ENCODE results near the gene HIGD2A.

HIGD2A gene

DNA sequence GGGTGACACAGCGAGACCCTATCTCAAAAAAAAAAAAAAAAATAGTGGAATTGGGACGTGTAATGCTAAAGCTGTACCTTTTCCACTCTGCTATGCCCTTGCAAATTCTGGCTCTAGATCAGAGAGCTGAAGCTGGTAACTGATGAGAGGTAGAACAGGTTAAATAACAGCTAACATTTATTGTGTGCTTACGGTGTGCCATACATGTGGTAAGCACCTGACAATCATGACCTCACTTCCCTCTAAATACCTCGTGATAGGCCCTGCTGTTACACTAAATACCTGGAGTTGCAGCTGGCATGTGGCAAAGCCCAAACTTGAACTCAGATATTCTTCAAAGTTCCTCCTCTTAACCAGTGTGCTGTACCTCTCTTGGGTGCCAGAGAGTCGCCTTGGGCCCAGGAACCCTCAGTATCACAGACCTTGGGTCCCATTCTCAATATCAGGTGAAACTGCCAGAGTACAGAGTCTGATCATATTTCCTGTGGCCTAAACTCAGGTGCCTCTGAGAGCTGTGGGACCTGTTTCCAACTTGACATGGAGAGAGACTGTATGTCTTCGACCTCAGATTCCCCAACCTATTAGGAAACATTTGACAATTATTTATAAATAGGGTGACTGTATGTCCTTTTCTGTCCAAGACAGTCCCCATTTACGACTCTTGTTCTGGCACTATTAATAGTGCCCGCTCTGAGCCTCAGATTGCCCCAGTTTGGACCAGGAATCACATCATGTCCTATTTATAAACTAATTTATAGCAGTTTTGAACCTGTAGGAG lies 18.4 kb upstream of the HIGD2A start:
- no peak for DNase-seq

DNA sequence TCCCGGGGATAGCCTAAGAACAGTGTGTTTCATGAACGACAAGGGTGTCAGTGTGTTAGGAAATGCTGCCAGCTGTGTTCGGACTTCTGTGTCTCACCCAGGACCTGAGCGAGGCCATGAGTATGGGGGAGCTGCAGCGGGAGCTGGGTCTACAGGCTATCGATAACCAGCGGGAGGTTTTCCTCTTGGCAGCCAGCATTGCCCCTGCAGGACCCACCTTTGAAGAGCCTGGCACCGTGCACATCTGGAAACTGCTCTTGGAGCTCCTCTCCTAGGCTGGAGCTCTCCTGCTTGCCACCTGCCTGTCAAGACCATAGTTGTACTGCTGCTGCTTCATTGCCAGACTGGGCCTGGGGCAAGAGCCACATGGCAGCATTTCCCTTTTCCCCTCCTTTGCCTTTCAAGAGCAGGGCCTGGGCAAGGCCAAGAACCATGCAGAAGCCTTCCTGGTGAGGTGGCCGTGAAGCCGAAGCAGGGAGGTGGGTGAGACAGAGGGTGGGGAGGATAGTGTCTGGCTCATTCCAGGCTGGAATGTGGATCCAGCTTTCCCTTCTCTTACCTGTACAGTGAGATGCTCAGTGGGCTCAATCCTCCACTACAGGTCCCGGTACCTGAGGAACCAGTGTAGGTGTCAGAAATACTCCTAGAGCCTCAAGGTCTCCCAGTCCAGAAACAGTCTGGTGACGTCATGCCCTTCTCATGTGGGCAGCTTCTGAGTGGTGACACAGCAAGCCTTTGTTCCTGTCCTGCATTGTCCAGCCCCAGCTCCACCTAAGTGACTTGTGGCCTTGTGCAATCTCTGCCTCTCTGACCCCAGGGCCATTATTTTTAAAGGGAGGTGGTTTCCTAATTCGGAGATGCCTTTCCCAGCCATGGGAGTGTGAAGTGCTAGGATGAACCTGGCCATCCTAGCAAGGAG lies 16.7 kb upstream of the HIGD2A start:
- no peak for DNase-seq

DNA sequence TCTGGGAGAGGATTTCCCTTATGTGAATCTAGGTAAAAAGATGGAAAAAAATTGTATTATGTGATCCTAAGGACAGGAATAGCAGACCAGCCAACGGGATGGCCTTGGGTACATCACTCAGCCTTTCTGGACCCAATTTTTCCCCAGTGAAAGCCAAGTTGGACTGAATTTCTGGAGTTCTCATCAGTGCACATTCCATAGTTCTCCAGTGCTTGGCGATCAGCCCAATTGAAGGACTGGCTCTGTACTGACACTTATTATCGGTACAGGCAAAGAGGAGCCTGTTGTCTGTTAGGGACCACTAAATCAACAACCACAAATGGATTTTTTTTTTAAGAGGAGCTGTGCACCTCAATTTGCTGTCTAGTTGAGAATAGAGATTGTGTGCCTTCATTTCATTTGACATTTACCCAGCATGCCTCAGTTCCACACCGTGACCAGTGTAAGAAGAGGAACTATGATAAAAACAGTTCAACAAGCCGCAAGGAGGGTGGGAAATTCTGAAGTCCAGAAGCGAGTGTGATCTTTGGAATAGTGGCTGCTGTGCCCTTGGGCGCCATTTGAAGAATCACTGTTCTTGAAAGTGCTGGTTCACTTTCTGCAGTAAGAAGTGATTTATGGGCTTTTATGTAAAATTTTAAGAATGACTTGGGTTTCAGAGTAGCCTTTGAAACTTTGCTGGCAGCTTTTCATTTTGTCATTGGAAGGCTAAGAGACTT lies 15.3 kb upstream of the HIGD2A start:
- no peak for DNase-seq

DNA sequence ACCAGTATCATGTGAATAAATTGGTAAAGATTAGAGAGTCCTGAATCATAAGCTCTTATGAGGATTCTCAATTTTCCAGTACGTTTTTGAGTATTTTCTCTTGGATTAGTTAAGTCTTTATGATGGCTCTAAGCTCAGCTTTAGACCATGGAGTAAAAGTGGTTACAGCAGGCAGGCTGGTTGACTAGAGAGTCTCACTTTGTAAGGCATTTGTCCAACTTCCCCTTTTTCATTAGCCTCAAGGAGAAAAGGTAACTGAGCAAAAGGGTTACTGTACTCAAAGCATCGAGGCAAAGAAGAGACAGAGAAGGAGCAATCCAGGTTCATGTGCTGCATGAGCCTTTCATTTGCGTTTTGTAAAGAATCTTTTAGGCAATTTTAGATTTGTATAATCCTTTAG lies 8.7 kb upstream of the HIGD2A start:
- no peak for DNase-seq

DNA sequence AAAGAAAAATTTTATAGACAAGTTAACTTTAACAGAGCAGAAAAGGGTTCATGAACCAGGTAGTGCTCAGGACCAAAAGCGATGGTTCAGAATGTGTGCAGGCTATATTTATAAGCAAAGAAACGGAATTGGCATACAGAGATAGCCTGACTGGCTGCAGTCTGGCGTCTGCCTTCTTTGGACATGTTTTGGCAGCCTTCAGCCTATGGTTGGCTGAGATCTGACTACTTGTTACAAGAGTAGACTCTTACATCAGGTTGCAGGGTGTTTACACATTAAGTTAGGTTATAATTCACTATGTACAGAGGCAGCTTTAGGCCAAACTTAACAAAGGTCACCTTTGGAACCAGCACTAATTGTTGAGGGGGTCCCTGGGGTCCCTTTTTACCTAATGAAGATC lies 7.1 kb upstream of the HIGD2A start:
- DNase-seq = no peak

DNA sequence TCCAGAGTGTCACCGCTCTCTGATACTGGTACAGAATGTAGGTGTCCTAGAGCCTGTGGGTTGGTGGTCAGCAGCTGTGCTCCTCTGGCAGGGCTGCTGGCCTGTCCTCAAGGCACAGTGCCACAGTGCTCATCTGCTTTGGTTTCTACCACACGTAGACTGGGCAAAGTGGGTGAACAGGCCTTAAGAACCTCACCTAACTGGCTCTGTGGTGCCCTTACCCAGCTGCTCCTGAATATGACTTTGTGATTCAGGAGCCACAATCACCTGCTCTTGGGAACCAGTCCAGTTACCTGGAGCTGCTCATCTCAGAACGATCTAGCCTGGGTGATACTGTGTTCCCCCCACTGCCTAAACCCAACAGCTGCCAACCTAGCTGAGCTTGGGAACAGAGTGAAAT lies 6.6 kb upstream of the HIGD2A start:
- DNase-seq = no peak

DNA sequence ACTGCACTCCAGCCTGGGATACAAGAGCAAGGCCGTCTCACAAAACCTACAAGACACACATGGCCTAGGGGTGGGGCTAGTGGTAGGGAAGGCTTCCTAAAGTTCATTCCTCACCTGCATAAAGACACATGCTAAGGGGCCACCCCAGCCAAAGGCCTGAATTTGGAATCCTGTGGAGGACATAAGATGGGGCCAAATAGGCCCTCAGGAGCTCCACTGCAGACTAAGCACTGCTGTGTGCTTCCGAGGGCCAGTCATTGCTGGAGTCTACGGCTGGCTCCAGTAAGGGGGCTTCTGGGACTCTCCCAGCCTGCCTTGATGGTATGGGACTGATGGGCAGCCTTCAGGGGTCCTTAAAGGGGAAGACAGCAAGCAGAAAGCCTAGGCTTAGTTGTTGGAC lies 5.8 kb upstream of the HIGD2A start:
- DNase-seq = no peak

DNA sequence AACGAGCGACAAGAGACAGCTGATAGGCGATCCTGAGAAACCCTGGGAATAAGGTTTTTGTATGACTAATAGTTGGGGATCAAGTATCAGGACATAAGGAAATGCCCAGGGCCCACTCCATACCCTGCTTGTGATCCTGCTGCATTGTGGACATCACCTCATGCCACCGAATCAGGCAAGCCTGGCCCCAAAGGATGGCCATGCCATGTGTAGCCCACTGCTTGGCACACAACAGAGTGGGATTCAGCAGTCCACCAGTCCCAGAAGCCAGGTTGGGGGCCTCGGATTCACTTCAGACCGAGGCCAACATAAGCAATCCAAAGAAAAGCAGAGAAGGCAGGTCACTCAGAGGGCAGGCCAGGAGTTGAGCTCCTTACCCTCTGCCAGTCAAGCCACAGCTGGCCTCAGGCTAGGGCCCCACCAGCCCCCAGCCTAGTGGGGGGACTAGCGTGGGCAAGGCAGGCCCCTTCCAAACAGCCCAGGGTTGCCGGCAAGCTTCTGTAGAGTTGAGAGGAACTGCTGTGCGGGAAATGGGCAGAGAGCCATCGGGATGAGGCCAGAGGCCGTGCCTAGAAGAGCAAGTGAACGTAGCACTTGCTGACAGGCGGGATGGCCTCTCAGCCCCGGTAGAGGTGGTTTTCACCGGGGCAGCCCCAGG lies 5.2 kb upstream of the HIGD2A start:
- no peak for DNase-seq

DNA sequence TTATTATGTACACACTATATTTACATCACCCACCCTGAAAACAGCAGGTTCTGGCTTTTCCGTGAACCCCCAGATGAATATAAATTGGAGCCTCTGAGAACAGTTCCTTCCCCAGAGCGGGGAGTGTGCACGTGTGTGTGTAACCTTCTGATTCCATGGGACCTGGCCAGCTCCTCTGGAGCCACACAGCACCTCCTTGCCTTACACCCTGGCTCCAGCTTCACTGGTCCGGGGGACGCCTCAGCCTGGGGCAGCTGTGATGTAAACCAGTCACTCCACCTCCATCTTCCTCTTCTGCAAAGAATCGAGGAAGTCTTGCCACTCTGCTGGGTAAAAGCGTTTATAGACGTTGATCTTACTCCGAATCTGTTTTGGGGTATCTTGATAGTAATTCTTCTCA lies 4.6 kb upstream of the HIGD2A start:
- no peak for DNase-seq

DNA sequence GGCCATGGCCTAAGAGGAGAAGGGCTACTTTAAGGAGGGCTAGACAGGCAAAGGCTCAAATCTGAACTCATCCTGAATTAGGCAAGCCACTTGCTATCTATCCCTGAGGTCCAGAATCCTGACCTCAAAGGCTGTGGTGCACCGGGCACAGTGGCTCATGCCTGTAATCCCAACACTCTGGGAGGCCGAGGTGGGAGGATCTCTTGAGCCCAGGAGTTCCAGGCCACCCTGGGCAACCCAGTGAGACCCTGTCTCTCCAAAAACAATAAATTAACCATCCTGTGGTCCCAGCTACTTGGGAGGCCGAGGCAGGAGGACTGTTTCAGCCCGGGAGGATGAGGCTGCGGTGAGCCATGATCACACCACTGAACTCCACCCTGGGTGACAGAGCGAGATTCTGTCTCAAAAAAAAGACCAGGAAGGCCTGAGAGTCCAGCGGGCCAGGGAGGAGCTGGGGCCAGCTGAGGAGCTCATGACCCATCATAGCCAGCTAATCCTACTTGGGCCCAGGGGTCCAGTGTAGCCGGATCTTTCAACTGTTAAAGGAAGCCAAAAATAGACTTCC lies 4.1 kb upstream of the HIGD2A start:
- no peak for DNase-seq

DNA sequence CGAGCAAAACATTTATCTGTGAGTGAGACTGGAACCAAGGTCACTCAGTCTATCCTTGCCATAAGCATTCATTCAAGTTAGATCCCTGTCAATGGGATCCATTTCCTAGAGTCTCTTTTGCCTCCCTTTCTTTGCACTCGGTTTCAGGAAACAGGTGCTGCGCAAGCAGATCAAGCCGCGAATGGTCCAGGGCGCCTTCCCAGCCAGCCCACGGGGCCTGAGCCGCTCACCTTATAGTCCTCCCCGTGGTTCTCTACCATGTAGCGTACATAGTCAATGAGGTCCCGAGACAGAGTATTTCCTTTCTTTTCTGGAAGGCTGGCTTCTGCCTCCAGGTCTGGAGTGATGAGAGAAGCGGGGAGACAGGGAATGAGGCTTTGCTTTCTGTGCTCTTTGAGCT lies 3.6 kb upstream of the HIGD2A start:
- DNase-seq = no peak

DNA sequence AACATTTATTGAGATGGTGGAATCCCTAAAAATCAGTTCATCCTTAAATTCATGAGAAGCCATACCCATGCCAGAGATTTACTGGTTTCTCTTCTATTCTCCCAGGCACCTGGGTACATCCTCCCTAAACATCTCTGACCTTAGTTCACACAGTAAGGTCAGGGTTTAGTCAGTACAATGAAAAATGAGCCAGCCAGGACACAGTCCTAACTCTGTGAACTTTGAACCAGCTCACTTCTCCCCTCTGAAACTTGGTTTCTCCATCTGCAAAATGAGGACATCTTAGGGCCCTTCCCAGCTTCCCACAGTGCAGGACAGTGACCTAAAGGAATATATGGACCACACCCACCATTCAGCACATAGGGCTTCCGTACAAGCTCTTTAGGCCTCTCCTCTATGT lies 2.1 kb upstream of the HIGD2A start:
- DNase-seq = no peak

DNA sequence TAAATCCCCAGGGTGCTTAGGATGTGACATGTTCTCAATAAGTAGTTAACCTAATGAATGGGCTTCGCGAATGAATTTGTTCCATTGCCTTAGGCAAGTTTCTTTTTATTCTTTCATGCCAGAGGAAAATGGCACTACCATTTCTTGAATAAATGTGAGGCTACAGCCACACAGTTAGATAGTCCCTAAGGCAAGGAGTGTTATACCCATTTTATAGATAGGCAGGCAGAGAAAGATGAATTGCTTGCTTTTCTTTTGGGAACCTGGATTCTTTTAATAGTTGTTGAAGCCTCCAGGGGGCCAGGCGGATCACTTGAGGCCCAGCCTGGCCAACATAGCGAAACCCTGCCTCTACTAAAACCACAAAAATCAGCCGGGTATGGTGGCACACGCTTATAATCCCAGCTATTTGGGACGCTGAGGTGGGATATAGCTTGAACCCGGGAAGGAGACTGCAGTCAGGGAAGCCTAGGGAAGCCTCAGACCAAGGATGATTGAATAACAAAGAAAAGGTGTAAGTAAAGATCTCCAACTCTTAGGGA lies 1.1 kb upstream of the HIGD2A start:
- no peak for DNase-seq

DNA sequence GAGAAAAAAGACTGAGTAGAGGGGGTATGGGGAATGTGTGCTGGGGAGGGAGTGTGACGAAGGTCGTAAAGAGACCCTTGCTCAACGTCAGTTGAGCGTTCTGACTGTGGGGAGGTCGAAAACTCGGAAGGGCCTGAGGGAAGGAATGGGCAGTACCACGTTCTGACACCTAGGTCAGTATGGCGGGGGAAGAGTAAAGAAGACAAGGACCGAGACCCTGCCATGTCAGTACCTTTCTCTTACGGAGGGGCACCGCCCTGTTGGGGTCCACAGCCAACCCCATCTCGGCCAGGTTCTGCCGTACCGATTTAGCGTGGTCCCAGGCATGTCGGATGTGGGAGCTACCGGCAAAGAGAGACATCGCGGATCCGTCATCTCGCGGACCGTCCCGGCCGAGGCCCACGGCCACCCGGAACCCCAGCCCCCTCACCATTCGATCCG lies 528 bp upstream of the HIGD2A start:
- no peak for DNase-seq

DNA sequence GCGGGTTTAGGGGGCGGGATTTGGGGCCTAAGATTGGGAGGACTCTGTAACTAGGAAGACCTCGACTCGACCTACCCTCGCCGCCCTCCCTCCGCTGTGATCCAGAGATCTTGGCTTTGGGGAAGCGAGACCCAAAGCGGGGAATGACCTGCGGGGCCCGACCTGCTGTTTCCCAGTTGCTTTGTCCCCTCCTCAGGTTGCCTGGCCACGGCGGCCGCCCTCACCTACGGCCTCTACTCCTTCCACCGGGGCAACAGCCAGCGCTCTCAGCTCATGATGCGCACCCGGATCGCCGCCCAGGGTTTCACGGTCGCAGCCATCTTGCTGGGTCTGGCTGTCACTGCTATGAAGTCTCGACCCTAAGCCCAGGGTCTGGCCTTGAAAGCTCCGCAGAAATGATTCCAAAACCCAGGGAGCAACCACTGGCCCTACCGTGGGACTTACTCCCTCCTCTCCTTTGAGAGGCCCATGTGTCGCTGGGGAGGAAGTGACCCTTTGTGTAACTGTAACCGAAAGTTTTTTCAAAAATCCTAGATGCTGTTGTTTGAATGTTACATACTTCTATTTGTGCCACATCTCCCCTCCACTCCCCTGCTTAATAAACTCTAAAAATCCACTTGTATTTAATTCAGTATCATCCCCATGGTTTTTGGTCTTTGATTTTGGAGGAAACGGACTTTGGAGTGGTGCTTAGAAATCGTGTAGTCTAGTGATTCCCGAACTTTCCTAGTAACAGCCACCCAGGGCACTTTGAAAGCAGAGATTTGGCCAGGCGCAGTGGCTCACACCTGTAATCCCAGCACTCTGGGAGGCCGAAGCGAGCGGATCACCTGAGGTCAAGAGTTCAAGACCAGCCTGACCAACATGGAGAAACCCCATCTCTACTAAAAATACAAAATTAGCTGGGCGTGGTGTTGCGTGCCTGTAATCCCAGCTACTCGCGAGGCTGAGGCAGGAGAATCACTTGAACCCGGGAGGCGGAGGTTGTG lies 878 bp downstream of the HIGD2A start:
- peak; percentile 65 for DNase-seq

DNA sequence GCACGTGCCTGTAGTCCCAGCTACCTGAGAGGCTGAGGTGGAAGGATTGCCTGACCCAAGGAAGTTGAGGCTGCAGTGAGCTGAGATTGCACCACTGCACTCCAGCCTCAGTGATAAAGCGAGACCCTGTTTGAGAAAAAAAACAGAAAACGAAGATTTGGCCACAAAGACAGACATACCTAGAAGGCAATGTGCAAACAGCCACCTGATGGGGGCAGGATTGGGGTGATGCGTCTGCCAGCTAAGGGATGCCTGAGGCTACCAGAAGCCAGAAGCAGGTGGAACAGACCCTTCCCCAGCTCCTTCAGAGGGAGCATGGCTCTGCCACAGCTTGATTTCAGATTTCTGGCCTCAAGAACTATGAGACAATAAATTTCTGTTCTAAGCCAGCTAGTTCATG lies 2.9 kb downstream of the HIGD2A start:
- no peak for DNase-seq

DNA sequence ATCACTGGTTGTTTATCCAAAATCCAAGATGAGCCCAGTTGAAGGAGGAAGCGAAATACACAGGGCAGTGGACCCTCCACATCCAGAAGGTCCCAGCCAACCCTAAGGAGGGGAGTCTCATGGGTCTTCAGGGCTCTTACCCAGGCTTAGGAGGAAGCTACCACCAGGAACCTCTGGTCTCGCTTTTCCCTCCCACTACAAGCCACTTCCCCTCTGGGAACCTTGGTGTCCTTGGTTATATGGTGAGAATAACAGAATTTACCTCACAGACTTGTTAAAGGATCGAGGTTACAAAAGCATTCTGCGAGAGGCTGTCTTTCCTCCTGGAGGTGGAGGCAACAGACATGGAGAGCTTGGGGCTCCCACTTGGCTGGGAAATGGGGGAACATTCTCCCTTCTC lies 3.4 kb downstream of the HIGD2A start:
- no peak for DNase-seq

DNA sequence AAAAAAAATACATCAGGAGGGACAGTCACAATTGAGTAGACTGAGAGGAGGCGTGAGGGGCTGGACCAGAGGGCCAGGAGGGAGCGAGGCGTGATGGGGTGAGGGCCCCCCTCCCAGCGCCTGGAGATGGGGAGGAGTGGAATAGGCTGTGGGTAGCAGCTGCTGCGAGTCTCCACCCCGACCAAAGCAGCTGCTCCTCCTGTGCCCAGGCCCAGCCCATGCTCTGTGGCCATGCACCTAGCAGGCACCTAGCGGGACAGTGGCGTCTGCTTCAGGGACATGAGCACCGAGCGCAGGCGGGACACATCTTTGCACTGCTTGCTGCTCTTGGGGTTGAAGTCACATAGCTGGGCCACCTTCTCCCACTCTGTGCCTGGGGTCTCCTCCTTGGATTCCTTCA lies 4.0 kb downstream of the HIGD2A start:
- no peak for DNase-seq

DNA sequence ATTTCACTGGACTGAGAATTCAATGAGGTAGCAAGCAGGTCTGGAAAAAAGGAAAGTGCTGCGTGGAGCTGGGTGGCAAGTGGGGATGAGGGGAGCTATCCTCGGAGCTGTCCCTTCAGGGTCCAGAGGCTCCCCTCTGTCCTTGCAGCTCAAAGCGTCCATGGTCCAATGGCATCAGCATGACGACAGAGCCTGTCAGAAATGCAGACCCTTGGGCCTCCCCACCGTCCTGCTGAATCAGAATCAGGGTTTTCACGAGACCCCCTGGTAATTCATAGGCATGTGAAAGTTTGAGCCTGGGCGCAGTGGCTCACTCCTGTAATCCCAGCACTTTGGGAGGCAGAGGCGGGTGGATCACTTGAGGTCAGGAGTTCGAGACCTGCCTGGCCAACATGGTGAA lies 5.5 kb downstream of the HIGD2A start:
- no peak for DNase-seq

DNA sequence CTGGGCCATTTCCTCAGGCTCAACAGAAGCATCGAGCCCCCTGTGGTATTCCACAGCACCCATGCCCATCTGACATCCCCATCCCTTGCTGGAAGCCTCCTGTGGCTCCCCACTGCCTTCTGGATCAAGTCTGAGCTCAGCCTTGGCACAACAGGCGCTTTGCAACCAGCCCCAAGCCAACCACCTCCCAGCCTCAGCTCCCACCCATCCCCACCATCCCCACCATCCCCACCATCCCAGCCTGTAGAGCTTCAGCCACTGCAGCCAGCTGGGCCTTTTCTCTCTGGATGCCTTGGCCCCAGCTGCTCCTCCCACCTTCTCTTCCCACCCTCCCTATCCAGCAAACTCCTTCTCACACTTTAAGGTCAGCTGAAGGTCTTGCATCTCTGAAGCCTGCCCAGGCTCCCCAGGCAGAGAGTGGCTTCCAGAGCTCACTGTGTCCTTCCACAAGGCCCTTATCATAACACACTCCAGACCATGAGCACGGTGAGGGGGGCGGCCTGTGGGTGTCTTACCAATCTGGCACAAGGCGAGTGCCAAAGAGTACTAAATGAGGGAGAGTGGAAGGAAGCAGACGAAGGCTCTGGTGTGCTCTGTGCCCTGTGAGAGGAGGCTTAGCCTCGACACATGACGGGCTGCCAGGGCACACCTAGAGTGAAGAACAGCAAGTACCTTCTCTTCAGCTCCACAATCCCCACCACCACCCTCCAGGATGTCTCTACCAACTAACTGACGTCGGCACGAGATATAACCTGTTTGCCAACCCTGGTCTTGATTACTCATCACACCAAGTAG lies 6.5 kb downstream of the HIGD2A start:
- DNase-seq = no peak
